Spleen (tissue), 11 donors: ENCODE results near the gene LSM3. TPM values are rescaled to one million over a fixed set of nuclear protein-coding genes. Genes with fewer than 3 reads are reported as not detected.

Source experiments
- DNase-seq: peaks from one replicate; pipeline ENCODE4 v3.0.0-alpha.2; 2020
- H3K27ac ChIP-seq, 8 donors: fragments of 200-600 bp; sonication (generic) in 7 of 8; 1 replicate in 4 of 8; 2 replicates in 4 of 8; pipeline versions ENCODE4 v1.5.0 to v1.8.0; 2016 to 2021; ENCODE audit warnings: inconsistent platforms in 4 of 8, mild to moderate bottlenecking in 4 of 8, moderate library complexity in 1 of 8
- H3K27me3 ChIP-seq, 7 donors: fragments of 200-600 bp; sonication (generic) in 6 of 7; replicated peaks in 1 of 7; 1 replicate in 4 of 7; 2 replicates in 3 of 7; pipeline versions ENCODE4 v1.5.0 to v1.8.0; 2016 to 2021; ENCODE audit warnings: inconsistent platforms in 3 of 7, mild to moderate bottlenecking in 1 of 7
- H3K36me3 ChIP-seq, 6 donors: fragments of 200-600 bp; sonication (generic) in 5 of 6; 1 replicate in 4 of 6; 2 replicates in 2 of 6; pipeline versions ENCODE4 v1.5.0 to v1.8.0; 2016 to 2021; ENCODE audit warnings: inconsistent platforms in 2 of 6
- H3K4me1 ChIP-seq, 6 donors: fragments of 200-600 bp; sonication (generic) in 5 of 6; 1 replicate in 3 of 6; 2 replicates in 3 of 6; pipeline versions ENCODE4 v1.5.0 to v1.8.0; 2016 to 2021; ENCODE audit warnings: inconsistent platforms in 3 of 6
- H3K4me3 ChIP-seq, 8 donors: fragments of 200-600 bp; sonication (generic) in 7 of 8; 1 replicate in 4 of 8; 2 replicates in 4 of 8; pipeline versions ENCODE4 v1.5.0 to v1.8.0; 2016 to 2021; ENCODE audit warnings: inconsistent platforms in 4 of 8, mild to moderate bottlenecking in 4 of 8, moderate library complexity in 2 of 8
- H3K9me3 ChIP-seq, 8 donors: fragments of 200-600 bp; sonication (generic) in 7 of 8; 1 replicate in 4 of 8; 2 replicates in 4 of 8; pipeline versions ENCODE4 v1.5.0 to v1.8.0; 2016 to 2021; ENCODE audit warnings: inconsistent platforms in 4 of 8
- POLR2A ChIP-seq, 3 donors: fragments of 450-650 bp; IDR thresholded peaks; one replicate each; pipeline ENCODE4 v1.5.1; 2017; ENCODE audit warnings: antibody characterized with exemption in 3 of 3, mild to moderate bottlenecking in 1 of 3
- POLR2AphosphoS5 ChIP-seq, 3 donors: sonication (generic); formaldehyde crosslinking; IDR thresholded peaks; one replicate each; pipeline ENCODE4 v1.5.1; 2017; ENCODE audit warnings: antibody characterized with exemption in 3 of 3
- WGBS, 5 donors: extraction: QIAGEN DNeasy Blood & Tissue Kit in 3 of 5; methylation state at CpG; one replicate each; pipeline versions ENCODE4 v1.1.5 to v1.1.7; 2013 to 2018; 5-methylcytosine and 5-hydroxymethylcytosine counted together
- intact Hi-C: fragments of 100-400 bp; cut with DNase I; formaldehyde crosslinking; loops from one replicate; pipeline ENCODE4 v1.15.0; 2023; ENCODE audit warnings: low total_unique reads
- polyA plus RNA-seq, 3 donors: library from polyadenylated mRNA; stranded (reverse); fragments of 200-250 nt; gene quantifications; one replicate each; pipeline ENCODE4 v1.2.1, GENCODE V29; 2013
- total RNA-seq, 7 donors: library from RNA; depleted of rRNA in 3 of 7; stranded (reverse); fragments of >200 nt in 3 of 7; fragmentation: NEBNext Ultra II Directional in 4 of 7; extraction: Animal tissue kit (Norgen Biotek cat#: 25700) in 4 of 7; gene quantifications; one replicate each; pipeline versions ENCODE4 v1.1.0 to v1.2.1, GENCODE V29; 2016 to 2021
- TF ChIP-seq, protein P1 (sequence below), 11 experiments: fragments of 200-600 bp in 7 of 11; fragments of 450-650 bp in 4 of 11; sonication (generic) in 4 of 11; IDR thresholded peaks in 8 of 11; conservative IDR thresholded peaks in 3 of 11; 1 replicate in 7 of 11; 2 replicates in 4 of 11; pipeline versions ENCODE4 v1.4.0 to v1.8.0; 2016 to 2021; ENCODE audit warnings: antibody characterized with exemption in 11 of 11, inconsistent platforms in 4 of 11, mild to moderate bottlenecking in 1 of 11
- donor health status: healthy with polysubstance abuse.
- donor health status: DM: no; HTN: no; CAD: no; lungs with moderate emphysema.
- donor health status: DM: no; HTN: no; CAD: no.
- donor health status: Bipolar disorder and iron deficiency.
- donor health status: healthy.
- donor health status: DM: no; HTN: no; CAD: no.
- donor health status: DM: yes; HTN: yes; CAD: no.

The LSM3 gene
- total and polyA plus RNA-seq, 10 donors: 7.5 to 15.8 (median 9.7) TPM

DNA sequence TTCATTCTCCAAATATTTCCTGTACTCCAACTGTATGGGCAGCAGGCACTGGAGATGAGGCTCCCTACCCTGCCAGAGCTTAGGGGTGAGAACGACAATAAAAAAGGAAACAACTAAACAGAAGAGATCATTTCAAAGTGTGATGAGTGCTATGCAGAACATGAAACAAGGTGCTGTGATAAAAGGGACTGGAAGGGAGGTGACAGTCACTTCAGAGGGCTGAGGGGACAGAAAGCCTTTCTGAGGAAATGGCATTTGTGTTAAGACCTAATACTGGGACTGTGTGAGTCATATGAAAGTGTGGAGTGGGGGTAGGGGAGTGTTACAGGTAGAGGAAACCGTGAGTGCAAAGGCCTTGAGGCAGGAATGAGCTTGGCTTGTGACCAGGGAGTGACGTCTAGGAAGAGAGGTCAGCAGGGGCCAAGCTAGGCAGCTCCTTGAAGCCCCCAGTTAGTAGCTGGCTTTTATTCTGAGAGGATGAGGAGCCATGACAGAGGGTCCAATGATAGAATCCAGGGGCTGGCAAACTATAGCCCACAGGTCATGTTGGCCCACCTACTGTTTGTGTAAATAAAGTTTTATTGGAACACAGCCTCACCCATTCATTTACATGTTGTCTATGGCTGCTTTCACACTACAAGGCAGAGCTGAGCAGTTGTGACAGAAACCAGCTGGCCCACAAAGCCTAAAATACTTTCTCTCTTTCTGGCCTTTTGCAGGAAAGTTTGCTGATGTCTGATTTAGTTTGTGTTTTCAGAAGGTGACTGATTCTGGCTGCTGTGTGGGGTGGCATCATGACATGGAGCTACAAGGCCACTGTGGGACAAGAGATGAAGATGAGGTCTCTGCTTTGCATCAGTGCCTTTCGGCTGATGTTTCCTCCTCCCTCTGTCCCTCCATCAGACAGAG is 56.6 kb downstream of the LSM3 start:
- no peaks in the 10 kb centered on the region for H3K36me3 ChIP-seq
- WGBS, 5 donors: 53 to 68% (median 65%) methylated on average over 4 of the region's 4 CpGs
- peaks cover 0 to 16% (median 0%) of the 10 kb centered on the region in 7 donors for H3K27me3 ChIP-seq
- H3K27ac ChIP-seq: peak overlapping the region in 3 of 8 donors; percentile 11 to 66 (median 57)
- peaks cover 0 to 18% (median 9%) of the 10 kb centered on the region in 6 donors for H3K4me1 ChIP-seq
- H3K9me3 ChIP-seq: peaks cover 0 to 14% (median 8%) of the 10 kb centered on the region in 8 donors
- TF ChIP-seq, protein P1, sequence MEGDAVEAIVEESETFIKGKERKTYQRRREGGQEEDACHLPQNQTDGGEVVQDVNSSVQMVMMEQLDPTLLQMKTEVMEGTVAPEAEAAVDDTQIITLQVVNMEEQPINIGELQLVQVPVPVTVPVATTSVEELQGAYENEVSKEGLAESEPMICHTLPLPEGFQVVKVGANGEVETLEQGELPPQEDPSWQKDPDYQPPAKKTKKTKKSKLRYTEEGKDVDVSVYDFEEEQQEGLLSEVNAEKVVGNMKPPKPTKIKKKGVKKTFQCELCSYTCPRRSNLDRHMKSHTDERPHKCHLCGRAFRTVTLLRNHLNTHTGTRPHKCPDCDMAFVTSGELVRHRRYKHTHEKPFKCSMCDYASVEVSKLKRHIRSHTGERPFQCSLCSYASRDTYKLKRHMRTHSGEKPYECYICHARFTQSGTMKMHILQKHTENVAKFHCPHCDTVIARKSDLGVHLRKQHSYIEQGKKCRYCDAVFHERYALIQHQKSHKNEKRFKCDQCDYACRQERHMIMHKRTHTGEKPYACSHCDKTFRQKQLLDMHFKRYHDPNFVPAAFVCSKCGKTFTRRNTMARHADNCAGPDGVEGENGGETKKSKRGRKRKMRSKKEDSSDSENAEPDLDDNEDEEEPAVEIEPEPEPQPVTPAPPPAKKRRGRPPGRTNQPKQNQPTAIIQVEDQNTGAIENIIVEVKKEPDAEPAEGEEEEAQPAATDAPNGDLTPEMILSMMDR (IDR thresholded peaks at IDR 0.05 in 8 of 11, conservative IDR thresholded peaks at IDR 0.05 in 3 of 11): no peak
- TF ChIP-seq POLR2A (IDR thresholded peaks at IDR 0.05): no peak
- TF ChIP-seq POLR2AphosphoS5 (IDR thresholded peaks at IDR 0.05): no peak
- DNase-seq: no peak
- no peak overlapping the region for H3K4me3 ChIP-seq
- intact Hi-C loops: no loop called here

GRCh38 chr3:14235912-14236295 is 57.3 kb downstream of the LSM3 start:
- no peak for DNase-seq
- TF ChIP-seq POLR2A (IDR thresholded peaks at IDR 0.05) (no peak), POLR2AphosphoS5 (IDR thresholded peaks at IDR 0.05) (no peak)
- TF ChIP-seq, protein P1 (IDR thresholded peaks at IDR 0.05 in 8 of 11, conservative IDR thresholded peaks at IDR 0.05 in 3 of 11): no peak
- peaks cover 0 to 16% (median 0%) of the 10 kb centered on the region in 7 donors for H3K27me3 ChIP-seq
- H3K4me3 ChIP-seq: no peak overlapping the region
- intact Hi-C loops: no loop called here
- H3K4me1 ChIP-seq: peaks cover 0 to 18% (median 9%) of the 10 kb centered on the region in 6 donors
- no peaks in the 10 kb centered on the region for H3K36me3 ChIP-seq
- WGBS, 5 donors: 84 to 93% (median 92%) methylated on average over 8 of the region's 8 CpGs
- H3K27ac ChIP-seq: no peak overlapping the region
- H3K9me3 ChIP-seq: peaks cover 0 to 14% (median 8%) of the 10 kb centered on the region in 8 donors

DNA sequence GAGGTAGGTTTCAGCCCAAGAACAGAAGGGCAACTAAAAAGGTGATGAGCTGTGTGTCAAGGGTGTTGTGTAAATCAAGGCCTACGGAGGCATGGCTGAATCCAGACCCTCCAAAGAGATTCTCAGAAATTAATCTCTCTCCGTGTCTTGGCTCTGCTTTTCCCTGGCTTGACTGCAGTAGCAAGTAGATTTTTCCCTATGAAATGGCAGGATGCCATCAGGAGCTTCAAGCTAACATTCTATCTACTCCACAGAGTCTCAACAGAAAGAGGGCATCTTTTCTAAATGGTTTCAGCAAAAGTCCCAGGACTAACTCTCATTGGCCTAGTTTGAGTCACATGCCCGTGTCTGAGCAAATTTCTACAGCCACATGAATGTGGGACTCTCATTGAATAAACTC is 58.3 kb downstream of the LSM3 start:
- DNase-seq: no peak
- peaks cover 0 to 16% (median 0%) of the 10 kb centered on the region in 7 donors for H3K27me3 ChIP-seq
- TF ChIP-seq POLR2AphosphoS5 (IDR thresholded peaks at IDR 0.05): no peak
- TF ChIP-seq, protein P1 (IDR thresholded peaks at IDR 0.05 in 8 of 11, conservative IDR thresholded peaks at IDR 0.05 in 3 of 11): no peak
- no peak for TF ChIP-seq POLR2A (IDR thresholded peaks at IDR 0.05)
- H3K4me3 ChIP-seq: no peak overlapping the region
- H3K36me3 ChIP-seq: no peaks in the 10 kb centered on the region
- peaks cover 0 to 12% (median 8%) of the 10 kb centered on the region in 6 donors for H3K4me1 ChIP-seq
- H3K9me3 ChIP-seq: peaks cover 0 to 14% (median 8%) of the 10 kb centered on the region in 8 donors
- intact Hi-C loops: no loop called here
- 83 to 92% (median 88%) methylated on average over 3 of the region's 3 CpGs for WGBS, 5 donors
- H3K27ac ChIP-seq: no peak overlapping the region

DNA sequence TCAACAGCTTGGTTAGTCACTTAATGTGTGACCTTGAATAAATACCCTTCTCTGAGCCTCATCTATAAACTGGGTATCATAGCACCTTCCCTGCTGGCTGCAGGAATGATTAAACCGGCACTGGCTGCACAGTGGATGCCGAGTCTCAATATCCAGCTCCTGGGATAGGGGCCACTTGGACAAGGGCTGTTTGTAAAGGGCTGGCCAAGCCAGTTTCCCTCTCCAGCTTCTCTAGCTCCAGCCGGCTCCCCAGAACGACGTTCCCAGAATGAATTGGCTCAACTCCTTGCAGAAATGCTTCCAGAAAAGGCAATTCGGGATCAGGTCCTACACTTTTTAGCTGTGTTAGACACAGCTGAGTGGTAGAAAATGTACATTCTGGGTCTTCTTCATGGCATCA is 58.8 kb downstream of the LSM3 start:
- no peak overlapping the region for H3K27ac ChIP-seq
- no peaks in the 10 kb centered on the region for H3K36me3 ChIP-seq
- DNase-seq: no peak
- H3K27me3 ChIP-seq: peaks cover 0 to 14% (median 0%) of the 10 kb centered on the region in 7 donors
- H3K4me3 ChIP-seq: no peak overlapping the region
- 91 to 98% (median 93%) methylated on average over 6 of the region's 6 CpGs for WGBS, 5 donors
- TF ChIP-seq, protein P1 (IDR thresholded peaks at IDR 0.05 in 8 of 11, conservative IDR thresholded peaks at IDR 0.05 in 3 of 11): no peak
- TF ChIP-seq POLR2AphosphoS5 (IDR thresholded peaks at IDR 0.05) (no peak), POLR2A (IDR thresholded peaks at IDR 0.05) (no peak)
- peaks cover 0 to 7% (median 4%) of the 10 kb centered on the region in 6 donors for H3K4me1 ChIP-seq
- intact Hi-C loops: no loop called here
- peaks cover 0 to 14% (median 8%) of the 10 kb centered on the region in 8 donors for H3K9me3 ChIP-seq
